ENCODE data around the gene NEK11.
"Not testable (repeated sequence)": the region's sequence is repeated elsewhere in the genome, so short reads cannot be mapped to it uniquely, and the experiment has no call there.

NEK11 gene

GRCh38 chr3:131036986-131037385 lies 10.3 kb downstream of the NEK11 start:
- no peak for DNase-seq (ENCODE audit: low read depth, low spot score)
- H3K27ac ChIP-seq: no peak overlapping the region

- DNase-seq (ENCODE audit: low read depth, low spot score): no peak
- no peak overlapping the region for H3K27ac ChIP-seq
Observed at GRCh38 chr3:131038326-131038725, 11.6 kb downstream of the NEK11 start.

GRCh38 chr3:131042271-131042985 lies 15.8 kb downstream of the NEK11 start:
- not testable (repeated sequence) for DNase-seq (ENCODE audit: low read depth, low spot score); H3K27ac ChIP-seq

GRCh38 chr3:131047582-131047981 lies 20.9 kb downstream of the NEK11 start:
- DNase-seq (ENCODE audit: low read depth, low spot score): no peak
- no peak overlapping the region for H3K27ac ChIP-seq

- no peak overlapping the region for H3K27ac ChIP-seq
- DNase-seq (ENCODE audit: low read depth, low spot score): no peak
Observed at GRCh38 chr3:131048030-131048429, 21.4 kb downstream of the NEK11 start.

GRCh38 chr3:131050001-131050400 lies 23.3 kb downstream of the NEK11 start:
- H3K27ac ChIP-seq: no peak overlapping the region
- no peak for DNase-seq (ENCODE audit: low read depth, low spot score)

- DNase-seq (ENCODE audit: low read depth, low spot score): no peak
- no peak overlapping the region for H3K27ac ChIP-seq
Observed at GRCh38 chr3:131053043-131053859, 26.6 kb downstream of the NEK11 start.

GRCh38 chr3:131067983-131068382 lies 41.3 kb downstream of the NEK11 start:
- H3K27ac ChIP-seq: no peak overlapping the region
- DNase-seq (ENCODE audit: low read depth, low spot score): no peak

GRCh38 chr3:131072099-131072559 lies 45.5 kb downstream of the NEK11 start:
- no peak overlapping the region for H3K27ac ChIP-seq
- DNase-seq (ENCODE audit: low read depth, low spot score): no peak

- H3K27ac ChIP-seq: no peak overlapping the region
- DNase-seq (ENCODE audit: low read depth, low spot score): no peak
Observed at GRCh38 chr3:131072845-131073244, 46.2 kb downstream of the NEK11 start.

GRCh38 chr3:131075632-131076328 lies 49.1 kb downstream of the NEK11 start:
- no peak for DNase-seq (ENCODE audit: low read depth, low spot score)

GRCh38 chr3:131077904-131078303 lies 51.2 kb downstream of the NEK11 start:
- DNase-seq (ENCODE audit: low read depth, low spot score): no peak
- H3K27ac ChIP-seq: no peak overlapping the region

More at GRCh38 chr3:131075632-131076328, 49.1 kb downstream of the NEK11 start:
- no peak overlapping the region for H3K27ac ChIP-seq

GRCh38 chr3:131079086-131079485 lies 52.4 kb downstream of the NEK11 start:
- H3K27ac ChIP-seq: no peak overlapping the region
- no peak for DNase-seq (ENCODE audit: low read depth, low spot score)

GRCh38 chr3:131081224-131081623 lies 54.5 kb downstream of the NEK11 start:
- no peak for DNase-seq (ENCODE audit: low read depth, low spot score)
- no peak overlapping the region for H3K27ac ChIP-seq

- no peak for DNase-seq (ENCODE audit: low read depth, low spot score)
- no peak overlapping the region for H3K27ac ChIP-seq
Observed at GRCh38 chr3:131082246-131082645, 55.6 kb downstream of the NEK11 start.

GRCh38 chr3:131082871-131083863 lies 56.5 kb downstream of the NEK11 start:
- H3K27ac ChIP-seq: no peak overlapping the region
- DNase-seq (ENCODE audit: low read depth, low spot score): no peak

- no peak overlapping the region for H3K27ac ChIP-seq
- no peak for DNase-seq (ENCODE audit: low read depth, low spot score)
Observed at GRCh38 chr3:131091768-131092167, 65.1 kb downstream of the NEK11 start.

GRCh38 chr3:131107637-131108433 lies 81.2 kb downstream of the NEK11 start:
- peak overlapping the region; percentile 70 for H3K27ac ChIP-seq
- peak; percentile 10 for DNase-seq (ENCODE audit: low read depth, low spot score)

GRCh38 chr3:131109156-131109555 lies 82.5 kb downstream of the NEK11 start:
- peak overlapping the region; percentile 70 for H3K27ac ChIP-seq
- DNase-seq (ENCODE audit: low read depth, low spot score): no peak
